ENCODE measurements around the gene DIRAS1.

DIRAS1 gene

GRCh38 chr19:2756921-2757881 is 36.0 kb upstream of the DIRAS1 start:
- H3K4me2 ChIP-seq (ENCODE audit: low read depth, low read length, poor library complexity, severe bottlenecking), result no peak overlapping the region
- no peak overlapping the region for H3K4me3 ChIP-seq (ENCODE audit: insufficient read depth, low read length, poor library complexity, severe bottlenecking)
- H3K9me3 ChIP-seq (ENCODE audit: insufficient read depth, low read length), result no peaks in the 10 kb centered on the region
- no peaks in the 10 kb centered on the region for H3F3A ChIP-seq (ENCODE audit: insufficient read depth)
- TF ChIP-seq EZH2phosphoT487 (conservative IDR thresholded peaks at IDR 0.05; ENCODE audit: low read length), result no peak
- no peak for TF ChIP-seq CTCF (IDR thresholded peaks at IDR 0.05; ENCODE audit: insufficient read depth, low read length, poor library complexity, severe bottlenecking)
- H3K9ac ChIP-seq (ENCODE audit: low read length), result no peak overlapping the region
- no peaks in the 10 kb centered on the region for H4K20me1 ChIP-seq (ENCODE audit: low read depth, low read length)
- no peak overlapping the region for H3K27ac ChIP-seq (ENCODE audit: low read depth, low read length)
- no peak overlapping the region for H2AFZ ChIP-seq (ENCODE audit: low read depth, low read length, severe bottlenecking)
- no peaks in the 10 kb centered on the region for H3K27me3 ChIP-seq (ENCODE audit: low read length)
- no peaks in the 10 kb centered on the region for H3K9me2 ChIP-seq (replicated peaks; ENCODE audit: insufficient read depth, low read length)
- H3K79me2 ChIP-seq (ENCODE audit: insufficient read depth, low read length), result no peaks in the 10 kb centered on the region
- H3K36me3 ChIP-seq (ENCODE audit: low read length), result no peaks in the 10 kb centered on the region

GRCh38 chr19:2756477-2756876 is 35.3 kb upstream of the DIRAS1 start:
- Histone ChIP-seq H3K27me3 (ENCODE audit: low read length) (no peaks in the 10 kb centered on the region), H3K27ac (ENCODE audit: low read depth, low read length) (no peak overlapping the region), H3K4me3 (ENCODE audit: insufficient read depth, low read length, poor library complexity, severe bottlenecking) (no peak overlapping the region), H3K79me2 (ENCODE audit: insufficient read depth, low read length) (no peaks in the 10 kb centered on the region), H3K9me2 (replicated peaks; ENCODE audit: insufficient read depth, low read length) (no peaks in the 10 kb centered on the region), H3K9me3 (ENCODE audit: insufficient read depth, low read length) (no peaks in the 10 kb centered on the region), H2AFZ (ENCODE audit: low read depth, low read length, severe bottlenecking) (no peak overlapping the region), H3F3A (ENCODE audit: insufficient read depth) (no peaks in the 10 kb centered on the region), H3K9ac (ENCODE audit: low read length) (no peak overlapping the region), H4K20me1 (ENCODE audit: low read depth, low read length) (no peaks in the 10 kb centered on the region), H3K36me3 (ENCODE audit: low read length) (no peaks in the 10 kb centered on the region), H3K4me2 (ENCODE audit: low read depth, low read length, poor library complexity, severe bottlenecking) (no peak overlapping the region)
- TF ChIP-seq EZH2phosphoT487 (conservative IDR thresholded peaks at IDR 0.05; ENCODE audit: low read length) (no peak), CTCF (IDR thresholded peaks at IDR 0.05; ENCODE audit: insufficient read depth, low read length, poor library complexity, severe bottlenecking) (no peak)

- H3K27ac ChIP-seq (ENCODE audit: low read depth, low read length), result no peak overlapping the region
- TF ChIP-seq CTCF (IDR thresholded peaks at IDR 0.05; ENCODE audit: insufficient read depth, low read length, poor library complexity, severe bottlenecking) (no peak), EZH2phosphoT487 (conservative IDR thresholded peaks at IDR 0.05; ENCODE audit: low read length) (no peak)
Measured at GRCh38 chr19:2755811-2756210, 34.6 kb upstream of the DIRAS1 start.

More at GRCh38 chr19:2755811-2756210, 34.6 kb upstream of the DIRAS1 start:
- Histone ChIP-seq H2AFZ (ENCODE audit: low read depth, low read length, severe bottlenecking) (no peak overlapping the region), H3K79me2 (ENCODE audit: insufficient read depth, low read length) (no peaks in the 10 kb centered on the region), H3K27me3 (ENCODE audit: low read length) (no peaks in the 10 kb centered on the region), H3K4me2 (ENCODE audit: low read depth, low read length, poor library complexity, severe bottlenecking) (no peak overlapping the region), H3K9ac (ENCODE audit: low read length) (no peak overlapping the region), H3K36me3 (ENCODE audit: low read length) (no peaks in the 10 kb centered on the region), H3K4me3 (ENCODE audit: insufficient read depth, low read length, poor library complexity, severe bottlenecking) (no peak overlapping the region), H3K9me2 (replicated peaks; ENCODE audit: insufficient read depth, low read length) (no peaks in the 10 kb centered on the region), H3F3A (ENCODE audit: insufficient read depth) (no peaks in the 10 kb centered on the region), H4K20me1 (ENCODE audit: low read depth, low read length) (no peaks in the 10 kb centered on the region), H3K9me3 (ENCODE audit: insufficient read depth, low read length) (no peaks in the 10 kb centered on the region)
